HG02840 (cell line): Measurements from ENCODE around the gene TCF25.
"Not testable (repeated sequence)": the region's sequence is repeated elsewhere in the genome, so short reads cannot be mapped to it uniquely, and the experiment has no call there.

Source experiments
- ATAC-seq: cut with Tn5 transposase; IDR thresholded peaks from one replicate; pipeline ENCODE4 v1.9.1; 2021; ENCODE audit warnings: mild to moderate bottlenecking, moderate library complexity, moderate number of reproducible peaks; ENCODE audit not compliant: unreplicated experiment, low FRiP score

The TCF25 gene

DNA sequence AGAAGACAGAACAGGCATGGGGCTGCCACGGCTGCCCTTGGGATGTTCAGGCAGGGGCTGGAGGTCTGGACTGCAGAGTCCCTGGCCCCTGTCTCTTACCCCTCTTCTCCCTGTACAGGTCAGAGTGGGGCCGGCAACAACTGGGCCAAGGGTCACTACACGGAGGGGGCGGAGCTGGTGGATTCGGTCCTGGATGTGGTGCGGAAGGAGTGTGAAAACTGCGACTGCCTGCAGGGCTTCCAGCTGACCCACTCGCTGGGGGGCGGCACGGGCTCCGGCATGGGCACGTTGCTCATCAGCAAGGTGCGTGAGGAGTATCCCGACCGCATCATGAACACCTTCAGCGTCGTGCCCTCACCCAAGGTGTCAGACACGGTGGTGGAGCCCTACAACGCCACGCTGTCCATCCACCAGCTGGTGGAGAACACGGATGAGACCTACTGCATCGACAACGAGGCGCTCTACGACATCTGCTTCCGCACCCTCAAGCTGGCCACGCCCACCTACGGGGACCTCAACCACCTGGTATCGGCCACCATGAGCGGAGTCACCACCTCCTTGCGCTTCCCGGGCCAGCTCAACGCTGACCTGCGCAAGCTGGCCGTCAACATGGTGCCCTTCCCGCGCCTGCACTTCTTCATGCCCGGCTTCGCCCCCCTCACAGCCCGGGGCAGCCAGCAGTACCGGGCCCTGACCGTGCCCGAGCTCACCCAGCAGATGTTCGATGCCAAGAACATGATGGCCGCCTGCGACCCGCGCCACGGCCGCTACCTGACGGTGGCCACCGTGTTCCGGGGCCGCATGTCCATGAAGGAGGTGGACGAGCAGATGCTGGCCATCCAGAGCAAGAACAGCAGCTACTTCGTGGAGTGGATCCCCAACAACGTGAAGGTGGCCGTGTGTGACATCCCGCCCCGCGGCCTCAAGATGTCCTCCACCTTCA lies 61.5 kb downstream of the TCF25 start:
- ATAC-seq: no peak

DNA sequence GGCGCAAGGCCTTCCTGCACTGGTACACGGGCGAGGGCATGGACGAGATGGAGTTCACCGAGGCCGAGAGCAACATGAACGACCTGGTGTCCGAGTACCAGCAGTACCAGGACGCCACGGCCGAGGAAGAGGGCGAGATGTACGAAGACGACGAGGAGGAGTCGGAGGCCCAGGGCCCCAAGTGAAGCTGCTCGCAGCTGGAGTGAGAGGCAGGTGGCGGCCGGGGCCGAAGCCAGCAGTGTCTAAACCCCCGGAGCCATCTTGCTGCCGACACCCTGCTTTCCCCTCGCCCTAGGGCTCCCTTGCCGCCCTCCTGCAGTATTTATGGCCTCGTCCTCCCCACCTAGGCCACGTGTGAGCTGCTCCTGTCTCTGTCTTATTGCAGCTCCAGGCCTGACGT lies 62.2 kb downstream of the TCF25 start:
- not testable (repeated sequence) for ATAC-seq

DNA sequence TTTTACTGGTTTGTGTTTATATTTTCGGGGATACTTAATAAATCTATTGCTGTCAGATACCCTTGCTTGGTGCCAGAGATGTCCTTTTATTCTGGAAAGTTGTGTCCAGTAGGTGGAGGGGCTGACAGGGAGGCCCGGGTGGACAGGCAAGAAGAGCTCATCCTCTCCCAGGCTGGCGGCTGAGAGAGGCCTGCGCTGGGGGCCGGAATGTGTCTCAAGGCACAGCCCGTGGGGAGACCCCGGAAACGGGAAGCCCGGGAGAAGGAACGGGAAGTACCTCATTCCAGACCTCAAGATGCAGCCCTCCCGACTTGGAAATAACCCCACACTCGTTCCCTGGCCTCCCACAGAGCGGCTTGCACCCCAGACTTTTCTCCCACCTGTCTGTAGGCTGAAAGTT lies 62.6 kb downstream of the TCF25 start:
- no peak for ATAC-seq

DNA sequence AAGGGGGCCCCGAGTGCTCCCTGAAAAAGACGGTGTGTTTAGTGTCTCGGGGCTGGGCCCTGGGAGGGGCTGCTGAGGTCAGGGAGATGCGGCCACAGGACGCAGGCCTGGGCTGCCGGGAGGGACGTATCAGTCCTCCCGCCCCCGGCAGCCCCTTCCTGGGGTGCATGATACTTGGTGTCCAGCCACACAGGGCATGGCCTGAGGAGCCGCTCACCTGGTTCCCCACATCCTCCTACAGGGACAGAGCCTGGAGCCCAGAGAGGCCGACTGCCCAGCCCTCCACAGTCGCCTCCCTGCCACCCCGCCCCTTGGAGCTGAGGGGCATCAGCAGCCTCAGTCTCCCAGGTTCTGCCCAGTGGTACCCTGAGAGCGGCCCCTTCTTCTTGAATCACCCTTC lies 63.1 kb downstream of the TCF25 start:
- no peak for ATAC-seq

DNA sequence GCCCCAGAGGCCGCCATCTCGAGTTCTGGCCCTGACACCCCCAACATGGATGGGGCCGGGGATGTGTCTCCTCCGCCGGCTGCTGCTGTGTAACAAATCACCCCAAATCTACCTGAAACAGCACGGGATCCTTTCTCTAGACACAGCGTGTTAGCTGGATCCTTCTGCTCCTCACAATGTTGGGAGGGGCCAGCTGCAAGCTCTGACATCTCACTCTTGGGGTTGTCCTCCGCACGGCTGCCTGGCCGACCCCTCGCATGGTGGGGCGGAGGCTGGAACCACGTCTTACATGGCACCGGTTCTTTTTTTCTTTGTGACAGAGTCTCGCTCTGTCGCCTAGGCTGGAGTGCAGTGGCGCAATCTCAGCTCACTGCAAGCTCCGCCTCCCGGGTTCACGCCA lies 63.6 kb downstream of the TCF25 start:
- no peak for ATAC-seq

DNA sequence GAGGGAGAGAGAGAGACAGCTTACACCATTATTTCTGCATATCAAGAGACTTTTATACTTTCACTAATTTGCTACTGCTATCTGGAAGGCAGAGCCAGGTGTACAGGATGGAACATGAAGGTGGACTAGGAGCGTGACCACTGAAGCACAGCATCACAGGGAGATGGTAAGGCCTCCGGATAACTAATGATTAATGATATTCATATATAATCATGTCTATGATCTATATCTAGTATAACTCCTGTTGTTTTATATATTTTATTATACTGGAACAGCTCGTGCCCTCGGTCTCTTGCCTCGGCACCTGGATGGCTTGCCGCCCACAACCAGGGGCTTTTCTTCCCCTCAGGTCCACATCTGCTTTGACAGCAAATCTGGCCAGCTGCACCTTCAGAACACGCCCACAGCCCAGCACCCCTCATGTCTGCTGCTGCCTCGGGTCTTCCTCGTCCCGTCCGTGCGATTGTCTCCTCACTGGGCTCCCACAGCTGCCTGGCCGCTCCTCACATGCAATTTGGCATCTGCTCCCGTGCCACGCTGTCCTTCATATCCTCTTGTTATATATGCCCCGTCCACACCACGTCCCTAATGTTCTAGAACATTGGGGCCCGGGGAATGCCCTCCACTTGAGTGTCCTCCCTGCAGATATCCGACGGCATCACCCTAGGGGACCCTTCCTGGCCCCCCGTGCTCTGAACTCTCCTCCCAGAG lies 64.9 kb downstream of the TCF25 start:
- no peak for ATAC-seq

DNA sequence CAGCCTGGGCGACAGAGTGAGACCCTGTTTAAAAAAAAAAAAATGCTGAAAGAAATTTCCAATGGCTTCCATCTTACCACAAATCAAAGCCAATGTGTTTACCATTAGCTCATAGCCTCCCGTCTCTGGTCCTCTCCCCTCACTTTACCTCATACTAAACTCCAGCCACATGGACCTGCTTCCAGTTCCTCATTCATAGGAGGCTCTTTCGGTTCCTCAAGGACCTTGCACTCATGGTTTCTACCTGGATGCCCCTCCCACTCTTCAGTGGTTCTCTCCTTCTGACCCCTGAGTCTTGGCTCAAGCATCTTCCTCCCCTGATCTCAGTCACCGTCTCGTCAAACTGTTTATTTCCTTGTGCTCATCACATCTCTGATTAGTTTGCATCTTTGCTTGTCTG lies 71.4 kb downstream of the TCF25 start:
- ATAC-seq: no peak

DNA sequence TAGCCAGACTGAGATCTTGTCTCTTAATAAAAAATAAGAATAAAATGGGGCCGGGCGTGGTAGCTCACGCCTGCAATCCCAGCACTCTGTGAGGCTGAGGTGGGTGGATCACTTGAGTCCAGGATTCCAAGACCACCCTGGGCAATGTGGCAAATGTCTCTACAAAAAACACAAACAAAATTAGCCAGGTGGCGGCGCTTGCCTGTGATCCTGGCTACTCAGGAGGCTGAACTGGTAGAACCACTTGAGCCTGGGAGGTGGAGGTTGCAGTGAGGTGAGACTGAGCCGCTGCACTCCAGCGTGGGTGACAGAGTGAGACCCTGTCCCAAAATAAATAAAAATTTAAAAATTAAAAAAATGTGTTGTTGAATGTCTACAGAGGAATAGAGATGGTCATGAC lies 72.3 kb downstream of the TCF25 start:
- ATAC-seq: no peak

DNA sequence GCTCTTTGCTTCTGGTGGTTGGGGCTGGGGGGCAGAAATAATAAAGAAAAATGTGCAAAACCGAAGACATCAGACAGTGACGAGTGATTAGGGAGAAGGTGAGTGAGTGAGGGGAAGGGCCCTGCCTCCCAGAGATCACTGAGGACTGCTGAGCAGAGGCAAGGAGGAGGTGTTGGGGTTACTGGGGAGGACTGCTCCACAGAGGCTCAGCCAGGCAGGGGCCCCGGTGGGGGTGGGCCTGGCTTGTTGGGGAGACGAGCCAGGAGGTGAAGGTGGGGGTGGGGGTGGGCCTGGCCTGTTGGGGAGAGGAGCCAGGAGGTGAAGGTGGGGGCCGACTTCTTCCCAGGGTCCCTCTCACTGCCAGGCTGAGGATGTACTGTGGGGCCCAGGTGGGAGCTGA lies 73.1 kb downstream of the TCF25 start:
- no peak for ATAC-seq

DNA sequence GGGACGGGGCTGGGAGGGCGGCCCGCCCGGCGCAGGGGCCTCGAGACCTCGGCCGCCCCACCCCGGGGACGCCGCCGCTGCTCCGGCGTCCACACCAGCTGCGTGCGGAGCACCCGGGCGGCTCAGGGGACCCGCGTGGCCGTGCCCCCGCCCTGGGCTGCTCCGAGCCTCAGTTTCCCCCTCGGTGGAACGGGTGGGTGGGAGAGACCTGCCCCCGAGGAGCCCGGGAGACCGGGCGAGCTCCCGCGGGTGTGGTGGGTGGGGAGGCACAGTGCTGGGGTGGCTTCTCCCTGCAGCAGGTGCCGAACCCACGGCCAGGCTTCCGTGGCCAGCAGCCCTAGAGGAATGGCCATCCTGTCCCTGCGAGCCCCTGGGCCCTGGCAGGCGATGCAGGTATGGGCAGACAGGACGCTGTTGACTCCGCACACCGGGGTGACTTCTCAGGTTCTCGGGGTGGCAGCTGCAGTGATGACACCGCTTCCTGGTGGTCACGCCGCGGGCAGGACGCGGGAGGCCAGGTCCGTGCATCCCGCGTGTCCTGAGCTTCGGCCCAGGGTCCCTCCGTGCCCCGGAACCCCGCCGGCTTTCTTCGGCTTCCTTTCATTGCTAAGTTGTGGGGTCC lies 75.8 kb downstream of the TCF25 start:
- ATAC-seq: no peak

DNA sequence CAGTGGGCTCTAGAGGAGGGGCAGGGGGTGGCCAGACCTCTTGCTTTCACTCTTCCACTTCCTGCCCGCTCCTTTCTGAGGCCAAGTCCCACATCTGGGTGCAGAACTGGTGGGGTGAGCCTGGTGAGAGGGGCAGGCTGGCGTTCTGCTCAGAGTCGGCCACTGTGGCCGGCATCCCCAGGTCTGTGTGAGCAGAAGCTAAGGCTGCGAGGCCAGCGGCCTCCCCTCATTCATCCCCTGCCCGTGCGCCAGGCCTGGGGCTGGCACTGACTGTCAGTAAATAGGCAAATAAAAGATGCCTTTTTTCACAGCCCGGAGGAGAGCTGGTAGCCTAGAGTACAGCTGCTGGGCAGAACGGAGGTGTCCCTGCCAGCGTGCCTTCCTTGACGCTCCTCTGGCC lies 76.4 kb downstream of the TCF25 start:
- ATAC-seq: no peak

DNA sequence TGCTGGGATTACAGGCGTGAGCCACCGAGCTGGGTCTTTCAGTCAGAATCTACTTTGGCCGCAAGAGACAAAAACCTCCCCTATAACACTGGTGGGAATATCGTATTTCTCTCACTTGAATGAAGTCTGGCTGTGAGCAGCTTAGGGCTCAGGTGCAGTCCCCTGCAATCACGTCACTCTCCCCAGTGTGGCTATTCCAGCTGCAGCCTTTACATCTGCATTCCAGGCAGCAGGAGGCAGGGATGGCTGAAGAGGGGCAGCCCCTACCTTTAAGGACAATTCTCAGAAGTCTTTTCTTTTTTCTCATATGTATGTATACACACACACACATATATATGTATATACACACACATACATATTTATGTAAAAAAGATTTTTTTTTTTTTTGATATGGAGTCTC lies 78.1 kb downstream of the TCF25 start:
- ATAC-seq: no peak

DNA sequence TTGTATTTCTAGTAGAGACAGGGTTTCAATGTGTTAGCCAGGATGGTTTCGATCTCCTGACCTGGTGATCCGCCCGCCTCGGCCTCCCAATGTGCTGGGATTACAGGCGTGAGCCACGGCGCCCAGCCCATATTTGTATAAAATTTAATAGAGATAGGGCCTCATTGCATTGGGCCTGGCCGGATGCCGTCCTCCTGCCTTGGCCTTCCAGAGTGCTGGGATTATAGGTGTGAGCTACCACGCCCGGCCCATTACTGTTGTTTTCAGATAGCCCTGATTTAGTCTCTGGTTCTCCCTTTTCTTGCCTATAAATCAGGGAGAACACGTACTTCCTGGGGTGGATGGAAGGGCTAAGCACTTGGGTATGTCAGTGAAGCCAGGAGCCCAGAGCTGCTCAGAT lies 78.7 kb downstream of the TCF25 start:
- ATAC-seq: no peak

DNA sequence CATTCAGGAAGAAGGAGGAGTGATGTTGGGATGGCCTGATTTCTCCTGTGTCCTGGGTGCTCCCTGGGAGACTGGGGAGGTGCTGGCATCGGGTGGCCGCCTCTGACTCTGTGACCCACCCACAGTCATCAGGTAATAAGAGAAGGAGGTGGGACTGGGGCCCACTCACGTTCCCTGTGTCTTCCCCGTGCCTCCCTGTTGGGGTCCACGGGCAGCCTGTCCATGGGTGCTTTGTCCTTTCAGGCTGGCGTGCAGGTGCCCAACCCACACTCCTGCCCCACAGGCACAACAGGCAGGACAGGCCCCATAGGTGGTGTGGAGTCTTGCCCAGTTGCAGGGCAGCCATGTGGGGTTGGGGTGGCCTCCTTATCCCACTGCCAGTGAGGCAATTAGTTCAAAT lies 79.2 kb downstream of the TCF25 start:
- ATAC-seq: no peak

DNA sequence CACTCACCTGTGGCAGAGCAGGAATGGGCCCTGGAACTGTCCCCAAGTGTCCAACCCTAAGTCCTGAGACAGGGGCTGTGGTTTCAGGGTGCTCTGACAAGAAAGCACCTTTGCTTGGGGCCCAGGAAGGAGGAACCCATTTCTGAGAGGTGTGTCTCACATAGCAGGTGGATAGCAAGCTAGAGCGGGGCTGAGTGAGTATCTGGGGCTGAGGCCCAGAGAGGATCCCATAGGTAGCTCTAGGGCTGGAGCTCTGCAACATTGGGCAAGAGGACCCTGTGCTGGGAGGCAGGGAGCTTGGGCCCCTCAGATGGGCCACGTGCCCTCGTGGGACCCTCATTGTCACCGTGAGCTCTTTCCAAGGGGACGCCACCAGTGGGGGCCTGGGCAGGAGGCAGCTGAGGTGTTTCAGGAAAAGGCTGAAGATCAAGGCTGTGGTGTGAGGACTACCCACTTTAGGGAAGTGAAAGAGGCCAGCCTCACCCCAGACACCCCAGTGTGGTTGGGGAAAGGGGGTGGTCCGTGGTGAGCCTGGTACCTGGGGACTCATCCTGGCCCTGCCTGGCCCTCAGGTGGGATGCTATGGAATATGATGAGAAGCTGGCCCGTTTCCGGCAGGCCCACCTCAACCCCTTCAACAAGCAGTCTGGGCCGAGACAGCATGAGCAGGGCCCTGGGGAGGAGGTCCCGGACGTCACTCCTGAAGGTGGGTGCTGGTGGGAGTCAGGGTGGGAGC lies 80.4 kb downstream of the TCF25 start:
- ATAC-seq: no peak

DNA sequence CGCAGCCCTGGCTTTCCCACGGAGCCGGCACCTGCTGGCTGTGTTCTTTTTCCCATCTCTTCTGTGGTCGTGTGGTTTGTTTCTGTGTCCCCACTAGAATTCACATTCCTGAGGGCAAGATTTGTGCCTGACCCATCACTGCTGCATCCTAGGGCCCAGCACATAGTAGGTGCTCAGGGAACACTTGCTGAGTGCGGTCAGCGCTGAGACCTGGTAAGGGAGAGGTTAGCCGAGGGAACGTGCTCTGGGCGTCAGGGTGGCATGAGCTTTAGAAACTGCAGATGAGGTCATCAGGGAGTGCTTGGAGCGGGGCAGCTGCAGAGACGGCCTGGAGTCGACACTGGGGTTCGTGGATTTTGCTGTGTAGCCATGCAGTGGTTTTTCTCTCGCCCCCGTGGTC lies 81.1 kb downstream of the TCF25 start:
- ATAC-seq: no peak

DNA sequence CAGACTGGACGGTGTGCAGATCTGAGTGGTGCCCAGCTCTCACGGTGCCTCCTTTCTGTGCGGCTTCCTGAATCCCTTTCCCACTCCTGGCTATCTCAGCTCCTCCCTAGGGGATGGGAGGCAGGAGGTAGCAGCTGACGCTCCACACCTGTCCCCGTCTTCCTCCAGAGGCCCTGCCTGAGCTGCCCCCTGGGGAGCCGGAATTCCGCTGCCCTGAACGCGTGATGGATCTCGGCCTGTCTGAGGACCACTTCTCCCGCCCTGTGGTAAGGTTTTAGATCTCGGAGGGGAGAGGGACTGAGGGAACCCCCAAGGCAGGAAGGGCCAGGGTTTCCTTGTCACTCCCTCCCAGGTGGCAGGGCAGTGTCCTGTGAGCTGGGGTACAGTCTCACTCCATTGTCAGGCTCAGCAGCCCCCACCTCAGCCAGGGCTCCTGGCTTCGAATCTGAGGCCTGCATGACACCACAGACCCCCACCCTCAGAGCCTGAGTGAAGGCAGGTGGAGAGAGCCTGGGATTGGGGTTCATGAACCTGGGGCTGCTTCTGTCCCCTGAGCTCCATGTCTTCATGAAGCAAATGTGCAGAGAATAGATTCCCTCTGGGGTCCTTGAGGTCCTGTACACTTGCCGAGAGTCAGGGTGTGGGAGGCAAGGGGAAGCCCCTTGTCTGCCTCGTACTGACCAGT lies 81.8 kb downstream of the TCF25 start:
- ATAC-seq: no peak

DNA sequence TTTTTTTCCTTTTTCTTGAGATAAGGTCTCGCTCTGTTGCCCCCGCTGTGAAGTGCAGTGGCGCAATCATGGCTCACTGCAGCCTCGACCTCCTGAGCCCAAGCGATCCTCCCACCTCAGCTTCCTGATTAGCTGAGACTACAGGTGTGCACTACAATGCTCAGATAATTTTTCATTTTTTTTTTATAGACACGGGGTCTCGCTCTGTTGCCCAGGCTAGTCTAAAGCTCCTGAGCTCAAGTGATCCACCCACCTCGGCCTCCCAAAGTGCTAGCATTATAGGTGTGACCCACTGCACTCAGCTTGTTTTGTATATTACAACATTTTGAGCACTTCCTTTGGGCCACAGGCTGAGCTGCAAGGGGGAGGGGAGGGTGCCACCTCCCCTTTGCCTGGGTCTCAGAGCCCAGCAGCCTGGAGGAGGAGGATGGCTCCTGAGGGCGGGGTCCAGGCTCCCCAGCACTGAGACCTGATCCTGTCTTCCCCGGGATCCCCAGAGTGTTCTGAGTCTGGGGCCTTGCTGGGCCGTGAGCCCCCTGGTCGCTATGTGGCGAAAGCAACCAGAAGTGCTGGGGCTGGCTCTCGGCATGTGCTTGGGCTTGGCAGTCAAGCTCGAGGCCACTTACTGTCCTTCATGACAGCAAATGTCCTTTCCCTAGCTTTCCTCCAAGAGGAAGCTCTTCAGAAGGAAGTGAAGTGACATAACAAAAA lies 83.3 kb downstream of the TCF25 start:
- no peak for ATAC-seq

DNA sequence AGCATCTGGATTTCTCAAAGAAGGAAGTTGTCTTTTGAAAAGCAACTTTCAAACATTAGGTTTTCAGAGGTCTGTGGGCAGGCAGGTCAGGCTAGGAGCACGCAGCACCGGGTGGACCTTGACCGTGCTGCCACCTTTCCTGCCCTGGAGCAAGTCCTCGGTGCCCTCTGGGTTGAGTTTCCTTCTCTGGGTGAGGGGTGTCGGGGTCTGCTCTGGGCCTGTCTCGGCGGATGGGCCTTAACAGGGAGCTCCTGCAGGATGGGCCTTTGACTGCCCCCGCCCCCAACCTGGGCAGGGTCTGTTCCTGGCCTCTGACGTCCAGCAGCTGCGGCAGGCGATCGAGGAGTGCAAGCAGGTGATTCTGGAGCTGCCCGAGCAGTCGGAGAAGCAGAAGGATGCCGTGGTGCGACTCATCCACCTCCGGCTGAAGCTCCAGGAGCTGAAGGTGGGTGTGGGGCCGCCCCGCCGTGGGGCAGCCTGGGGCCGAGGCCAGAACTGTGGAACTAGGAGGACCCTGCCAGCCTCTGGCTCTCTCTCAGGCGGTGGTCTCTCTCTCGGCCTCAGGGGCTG lies 83.9 kb downstream of the TCF25 start:
- no peak for ATAC-seq
